Ascending aorta (tissue), 2 donors: Measurements from ENCODE around the gene PLG. TPM values are rescaled to one million over a fixed set of nuclear protein-coding genes. Genes with fewer than 3 reads are reported as not detected.
"Not testable (repeated sequence)": the region's sequence is repeated elsewhere in the genome, so short reads cannot be mapped to it uniquely, and the experiment has no call there.

Source experiments
- DNase-seq, 2 donors: peaks; one replicate each; pipeline ENCODE4 v3.0.0-alpha.2; 2019; ENCODE audit warnings: low spot score in 2 of 2
- H3K27ac ChIP-seq, 2 donors: fragments of 200-600 bp; sonication (generic); one replicate each; pipeline ENCODE4 v1.5.1; 2016 to 2017; ENCODE audit warnings: mild to moderate bottlenecking in 1 of 2
- H3K27me3 ChIP-seq: fragments of 200-600 bp; sonication (generic); one replicate; pipeline ENCODE4 v1.5.1; 2017
- H3K36me3 ChIP-seq, 2 donors: fragments of 200-600 bp; sonication (generic); one replicate each; pipeline ENCODE4 v1.5.1; 2016
- H3K4me1 ChIP-seq, 2 donors: fragments of 200-600 bp; sonication (generic); one replicate each; pipeline ENCODE4 v1.5.1; 2016 to 2017; ENCODE audit warnings: mild to moderate bottlenecking in 1 of 2
- H3K4me3 ChIP-seq, 2 donors: fragments of 200-600 bp; sonication (generic); one replicate each; pipeline ENCODE4 v1.5.1; 2016 to 2017; ENCODE audit warnings: mild to moderate bottlenecking in 1 of 2
- H3K9me3 ChIP-seq, 2 donors: fragments of 200-600 bp; sonication (generic); one replicate each; pipeline ENCODE4 v1.5.1; 2016
- CTCF ChIP-seq, 3 experiments: fragments of 200-600 bp in 2 of 3; fragments of 450-650 bp in 1 of 3; sonication (generic) in 2 of 3; IDR thresholded peaks; one replicate each; pipeline ENCODE4 v1.5.1; 2016 to 2019; ENCODE audit warnings: antibody characterized with exemption in 3 of 3, mild to moderate bottlenecking in 1 of 3, moderate library complexity in 1 of 3
- intact Hi-C: fragments of 100-400 bp; cut with DNase I; formaldehyde crosslinking; loops from one replicate; pipeline ENCODE4 v1.15.1; 2023
- total RNA-seq: library from RNA; depleted of rRNA; stranded (reverse); fragments of >200 nt; gene quantifications from one replicate; pipeline ENCODE4 v1.1.0, GENCODE V29; 2016

Gene PLG
- total RNA-seq, 1 donor from 2014 or later: 10.7 TPM

GRCh38 chr6:160775792-160776580 lies 73.9 kb downstream of the PLG start:
- no peaks in the 10 kb centered on the region for H3K27me3 ChIP-seq
- intact Hi-C loops: no loop called here
- no peak overlapping the region for H3K4me3 ChIP-seq
- no peaks in the 10 kb centered on the region for H3K9me3 ChIP-seq
- TF ChIP-seq CTCF (IDR thresholded peaks at IDR 0.05): no peak
- DNase-seq: no peak
- H3K36me3 ChIP-seq: no peaks in the 10 kb centered on the region
- H3K27ac ChIP-seq: no peak overlapping the region
- H3K4me1 ChIP-seq: no peaks in the 10 kb centered on the region

DNA sequence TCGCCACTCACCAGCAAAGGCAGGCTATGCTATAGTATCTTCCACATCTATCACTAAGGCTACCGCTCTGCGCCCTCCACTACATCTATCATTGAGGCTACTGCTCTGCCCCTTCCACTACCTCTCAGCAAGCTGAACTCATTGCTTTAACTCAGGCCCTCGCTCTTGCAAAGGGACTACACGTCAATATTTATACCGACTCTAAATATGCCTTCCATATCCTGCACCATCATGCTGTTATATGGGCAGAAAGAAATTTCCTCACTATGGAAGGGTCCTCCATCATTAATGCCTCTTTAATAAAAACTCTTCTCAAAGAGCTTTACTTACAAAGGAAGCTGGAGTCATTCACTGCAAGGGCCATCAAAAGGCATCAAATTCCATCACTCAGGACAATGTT lies 77.1 kb downstream of the PLG start:
- intact Hi-C loops, DNase-seq, H3K4me1 ChIP-seq, H3K36me3 ChIP-seq, H3K27me3 ChIP-seq, H3K27ac ChIP-seq, H3K9me3 ChIP-seq, H3K4me3 ChIP-seq: not testable (repeated sequence)

DNA sequence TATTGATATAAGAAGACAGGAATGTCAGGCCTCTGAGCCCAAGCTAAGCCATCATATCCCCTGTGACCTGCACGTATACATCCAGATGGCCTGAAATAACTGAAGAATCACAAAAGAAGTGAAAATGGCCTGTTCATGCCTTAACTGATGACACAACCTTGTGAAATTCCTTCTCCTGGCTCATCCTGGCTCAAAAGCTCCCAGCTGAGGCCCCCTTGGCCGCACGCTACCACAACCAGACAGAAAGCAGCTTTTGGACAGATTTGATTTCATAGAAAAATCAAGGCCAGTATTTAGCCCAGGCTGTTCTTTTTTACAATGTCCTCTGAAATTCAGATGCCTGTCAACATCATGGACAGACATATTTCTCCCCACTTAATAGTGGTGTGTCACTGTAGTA lies 78.6 kb downstream of the PLG start:
- H3K36me3 ChIP-seq, H3K27ac ChIP-seq, H3K27me3 ChIP-seq, H3K4me3 ChIP-seq, H3K9me3 ChIP-seq, H3K4me1 ChIP-seq, intact Hi-C loops, DNase-seq: not testable (repeated sequence)

DNA sequence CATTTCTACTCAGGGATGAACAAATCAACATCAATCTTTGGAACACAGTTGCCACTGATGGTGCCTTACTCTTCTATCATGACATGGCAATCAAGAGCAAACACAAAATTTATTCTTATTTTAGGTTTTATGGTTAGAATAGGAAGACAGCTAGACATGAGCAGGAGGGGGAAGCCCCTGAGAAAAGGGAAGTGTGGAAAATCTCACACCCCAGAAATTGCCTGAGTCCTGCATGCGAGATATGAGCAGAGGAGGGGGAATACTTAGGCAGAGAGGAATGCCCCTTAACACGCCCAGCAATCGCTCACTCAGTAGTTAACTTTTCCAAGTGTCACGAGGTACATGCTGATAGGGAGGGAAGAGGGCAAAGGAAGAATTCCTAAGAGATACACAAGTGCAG lies 79.3 kb downstream of the PLG start:
- no peak for TF ChIP-seq CTCF (IDR thresholded peaks at IDR 0.05)
- no peaks in the 10 kb centered on the region for H3K36me3 ChIP-seq
- H3K4me1 ChIP-seq: no peaks in the 10 kb centered on the region
- DNase-seq: no peak
- intact Hi-C loops: no loop called here
- no peak overlapping the region for H3K27ac ChIP-seq
- H3K4me3 ChIP-seq: no peak overlapping the region
- no peaks in the 10 kb centered on the region for H3K9me3 ChIP-seq
- no peaks in the 10 kb centered on the region for H3K27me3 ChIP-seq

- Histone ChIP-seq H3K27ac (no peak overlapping the region), H3K4me1 (no peaks in the 10 kb centered on the region), H3K27me3 (no peaks in the 10 kb centered on the region), H3K36me3 (no peaks in the 10 kb centered on the region), H3K9me3 (no peaks in the 10 kb centered on the region), H3K4me3 (no peak overlapping the region)
- DNase-seq: no peak
- intact Hi-C loops: no loop called here
- TF ChIP-seq CTCF (IDR thresholded peaks at IDR 0.05): no peak
These were observed 80.2 kb downstream of the PLG start for GRCh38 chr6:160782228-160782627.

DNA sequence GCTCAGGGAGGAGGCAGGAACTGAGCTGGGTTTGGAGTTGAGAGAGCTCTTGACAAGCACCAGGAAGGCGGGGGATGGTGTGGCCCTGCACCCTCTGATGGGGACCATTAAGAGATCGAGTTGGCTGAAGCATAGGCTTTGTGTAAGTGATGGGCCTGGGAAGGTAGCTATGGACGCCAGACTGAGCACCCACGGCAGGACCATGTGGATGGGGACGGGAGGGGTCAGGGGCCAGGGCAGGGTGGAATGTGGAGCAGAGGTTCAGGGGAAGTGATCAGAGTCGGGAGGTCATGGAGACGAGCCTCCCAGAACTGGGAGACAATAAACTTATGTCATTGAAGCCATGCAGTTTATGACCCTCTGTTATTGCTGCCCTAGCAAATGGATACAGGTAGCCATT lies 81.7 kb downstream of the PLG start:
- Histone ChIP-seq H3K9me3 (no peaks in the 10 kb centered on the region), H3K27me3 (no peaks in the 10 kb centered on the region), H3K27ac (no peak overlapping the region), H3K36me3 (no peaks in the 10 kb centered on the region), H3K4me1 (no peaks in the 10 kb centered on the region), H3K4me3 (no peak overlapping the region)
- intact Hi-C loops: no loop called here
- no peak for TF ChIP-seq CTCF (IDR thresholded peaks at IDR 0.05)
- DNase-seq: no peak

DNA sequence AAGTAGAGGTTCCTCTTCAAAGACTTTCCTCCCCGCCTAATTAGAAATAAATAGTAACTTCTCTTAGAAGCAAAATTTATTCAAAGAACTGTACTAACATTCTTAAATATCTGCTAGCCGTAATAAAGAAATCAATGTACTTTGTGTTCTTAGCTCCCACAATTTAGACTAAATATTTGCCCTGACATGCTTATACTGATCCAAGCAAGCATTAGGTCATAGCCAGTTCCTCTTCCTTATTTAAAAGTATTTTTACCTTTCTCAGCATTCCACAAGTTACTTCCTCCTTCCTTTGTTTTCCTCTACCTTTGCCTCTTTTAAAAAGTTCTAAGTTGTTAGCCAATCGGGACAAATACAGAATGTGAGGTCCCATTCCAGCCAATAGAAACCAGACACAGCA lies 86.1 kb downstream of the PLG start:
- H3K4me3 ChIP-seq, intact Hi-C loops, H3K27me3 ChIP-seq, H3K27ac ChIP-seq, H3K9me3 ChIP-seq, DNase-seq, H3K36me3 ChIP-seq, H3K4me1 ChIP-seq: not testable (repeated sequence)
